Esophagus (tissue), 2 donors: ENCODE results near the gene POU2AF2. TPM values are rescaled to one million over a fixed set of nuclear protein-coding genes. Genes with fewer than 3 reads are reported as not detected.
"Not testable (repeated sequence)": the region's sequence is repeated elsewhere in the genome, so short reads cannot be mapped to it uniquely, and the experiment has no call there.

ENCODE experiments used
- H3K27ac ChIP-seq, 2 donors: one replicate each; pipeline ENCODE4 v1.5.1; 2013; ENCODE audit warnings: low read depth in 2 of 2, mild to moderate bottlenecking in 2 of 2, inconsistent platforms in 1 of 2, low read length in 1 of 2, moderate library complexity in 1 of 2
- H3K27me3 ChIP-seq, 2 donors: one replicate each; pipeline ENCODE4 v1.6.1; 2013; ENCODE audit warnings: low read length in 2 of 2, control low read depth in 1 of 2, mild to moderate bottlenecking in 1 of 2; ENCODE audit not compliant: insufficient read depth in 2 of 2, control insufficient read depth in 1 of 2
- H3K36me3 ChIP-seq, 2 donors: one replicate each; pipeline ENCODE4 v1.6.1; 2013; ENCODE audit warnings: low read length in 1 of 2; ENCODE audit not compliant: control insufficient read depth in 2 of 2, insufficient read depth in 2 of 2
- H3K4me1 ChIP-seq, 2 donors: one replicate each; pipeline ENCODE4 v1.6.1; 2013; ENCODE audit warnings: low read length in 1 of 2; ENCODE audit not compliant: control insufficient read depth in 2 of 2, insufficient read depth in 2 of 2
- H3K4me3 ChIP-seq, 2 donors: one replicate each; pipeline ENCODE4 v1.5.1; 2013; ENCODE audit warnings: low read length in 2 of 2, mild to moderate bottlenecking in 2 of 2, low read depth in 1 of 2, moderate library complexity in 1 of 2
- H3K9me3 ChIP-seq, 2 donors: one replicate each; pipeline ENCODE4 v1.6.1; 2013; ENCODE audit warnings: mild to moderate bottlenecking in 2 of 2, low read depth in 1 of 2, low read length in 1 of 2, moderate library complexity in 1 of 2; ENCODE audit not compliant: control insufficient read depth in 2 of 2, insufficient read depth in 1 of 2
- whole genome bisulfite sequencing, 2 donors: extraction: QIAGEN DNeasy Blood & Tissue Kit; methylation state at CpG; one replicate each; pipeline ENCODE4 v1.1.7; 2013; 5-methylcytosine and 5-hydroxymethylcytosine counted together
- polyA plus RNA-seq, 2 donors: library from polyadenylated mRNA; stranded (reverse); fragments of 200-250 nt; gene quantifications; one replicate each; pipeline ENCODE4 v1.2.3, GENCODE V29; 2013
- donor health status: healthy with polysubstance abuse.
- donor health status: Bipolar disorder and iron deficiency.

Gene POU2AF2
- polyA plus RNA-seq, 2 donors: 0.04 TPM; not detected in 1

- Histone ChIP-seq H3K27ac (no peak overlapping the region), H3K4me3 (no peak overlapping the region), H3K36me3 (no peaks in the 10 kb centered on the region), H3K27me3 (no peaks in the 10 kb centered on the region), H3K9me3 (no peaks in the 10 kb centered on the region), H3K4me1 (no peaks in the 10 kb centered on the region)
- 43 to 60% methylated on average over 2 of the region's 2 CpGs for WGBS, 2 donors
Observed at GRCh38 chr11:111250936-111251335, 5.4 kb downstream of the POU2AF2 start.

- 81 to 95% methylated on average over 1 of the region's 1 CpG for WGBS, 2 donors
- H3K4me3 ChIP-seq: no peak overlapping the region
- H3K27me3 ChIP-seq: no peaks in the 10 kb centered on the region
- H3K27ac ChIP-seq: no peak overlapping the region
- H3K9me3 ChIP-seq: no peaks in the 10 kb centered on the region
- no peaks in the 10 kb centered on the region for H3K36me3 ChIP-seq
- H3K4me1 ChIP-seq: no peaks in the 10 kb centered on the region
Observed at GRCh38 chr11:111253131-111253530, 7.6 kb downstream of the POU2AF2 start.

- no peaks in the 10 kb centered on the region for H3K27me3 ChIP-seq
- H3K4me3 ChIP-seq: no peak overlapping the region
- no peaks in the 10 kb centered on the region for H3K9me3 ChIP-seq
- no peaks in the 10 kb centered on the region for H3K4me1 ChIP-seq
- H3K27ac ChIP-seq: no peak overlapping the region
- 76 to 84% methylated on average over 5 of the region's 5 CpGs for WGBS, 2 donors
- no peaks in the 10 kb centered on the region for H3K36me3 ChIP-seq
Observed at GRCh38 chr11:111253630-111254029, 8.1 kb downstream of the POU2AF2 start.

- 93 to 94% methylated on average over 4 of the region's 4 CpGs for WGBS, 2 donors
- Histone ChIP-seq H3K4me1 (no peaks in the 10 kb centered on the region), H3K36me3 (no peaks in the 10 kb centered on the region), H3K9me3 (no peaks in the 10 kb centered on the region), H3K4me3 (no peak overlapping the region), H3K27me3 (no peaks in the 10 kb centered on the region), H3K27ac (no peak overlapping the region)
Observed at GRCh38 chr11:111258046-111258445, 12.5 kb downstream of the POU2AF2 start.

- no peaks in the 10 kb centered on the region for H3K4me1 ChIP-seq
- H3K27me3 ChIP-seq: no peaks in the 10 kb centered on the region
- H3K9me3 ChIP-seq: no peaks in the 10 kb centered on the region
- H3K36me3 ChIP-seq: no peaks in the 10 kb centered on the region
- WGBS, 2 donors: 95 to 96% methylated on average over 4 of the region's 4 CpGs
- no peak overlapping the region for H3K4me3 ChIP-seq
- H3K27ac ChIP-seq: no peak overlapping the region
Observed at GRCh38 chr11:111259896-111260295, 14.4 kb downstream of the POU2AF2 start.

- Histone ChIP-seq H3K9me3 (no peaks in the 10 kb centered on the region), H3K4me3 (no peak overlapping the region), H3K27ac (no peak overlapping the region), H3K36me3 (no peaks in the 10 kb centered on the region), H3K27me3 (no peaks in the 10 kb centered on the region), H3K4me1 (no peaks in the 10 kb centered on the region)
- WGBS, 2 donors: 73 to 80% methylated on average over 4 of the region's 4 CpGs
Observed at GRCh38 chr11:111260811-111261210, 15.3 kb downstream of the POU2AF2 start.

- Histone ChIP-seq H3K27ac (no peak overlapping the region), H3K9me3 (no peaks in the 10 kb centered on the region), H3K4me3 (no peak overlapping the region), H3K4me1 (no peaks in the 10 kb centered on the region), H3K27me3 (no peaks in the 10 kb centered on the region), H3K36me3 (no peaks in the 10 kb centered on the region)
- 61 to 76% methylated on average over 1 of the region's 1 CpG for WGBS, 2 donors
Observed at GRCh38 chr11:111264646-111265045, 19.1 kb downstream of the POU2AF2 start.

- Histone ChIP-seq H3K4me1 (no peaks in the 10 kb centered on the region), H3K27me3 (no peaks in the 10 kb centered on the region), H3K36me3 (no peaks in the 10 kb centered on the region), H3K27ac (no peak overlapping the region), H3K4me3 (no peak overlapping the region), H3K9me3 (no peaks in the 10 kb centered on the region)
- 86 to 93% methylated on average over 2 of the region's 2 CpGs for WGBS, 2 donors
Observed at GRCh38 chr11:111265421-111265820, 19.9 kb downstream of the POU2AF2 start.

GRCh38 chr11:111268303-111268702, 22.8 kb downstream of the POU2AF2 start:
- not testable (repeated sequence) for H3K4me1 ChIP-seq, H3K27ac ChIP-seq, H3K36me3 ChIP-seq, H3K27me3 ChIP-seq, H3K9me3 ChIP-seq, H3K4me3 ChIP-seq
- WGBS, 2 donors: 62 to 79% methylated on average over 4 of the region's 4 CpGs

- no peaks in the 10 kb centered on the region for H3K27me3 ChIP-seq
- H3K4me1 ChIP-seq: no peaks in the 10 kb centered on the region
- WGBS, 2 donors: 68 to 78% methylated on average over 5 of the region's 5 CpGs
- H3K4me3 ChIP-seq: no peak overlapping the region
- no peaks in the 10 kb centered on the region for H3K36me3 ChIP-seq
- no peak overlapping the region for H3K27ac ChIP-seq
- H3K9me3 ChIP-seq: no peaks in the 10 kb centered on the region
Observed at GRCh38 chr11:111269146-111269868, 23.8 kb downstream of the POU2AF2 start.
